HepG2 (cell line): ENCODE results near the gene ST6GALNAC2. TPM values are rescaled to one million over a fixed set of nuclear protein-coding genes. Genes with fewer than 3 reads are reported as not detected.

Experiments
- ATF3 ChIP-seq: sonication (generic); formaldehyde crosslinking; IDR thresholded peaks from 2 replicates; pipeline ENCODE4 v1.4.0; 2020; ENCODE audit warnings: missing genetic modification reagents
- ERF ChIP-seq: IDR thresholded peaks from 2 replicates; pipeline ENCODE4 v1.6.1; 2018; ENCODE audit warnings: missing biosample characterization, missing genetic modification reagents
- GATAD2A ChIP-seq: IDR thresholded peaks from 2 replicates; pipeline ENCODE4 v1.6.1; 2016
- HMG20B ChIP-seq: conservative IDR thresholded peaks from 2 replicates; pipeline ENCODE4 v1.6.1; 2016; ENCODE audit warnings: missing genetic modification reagents, missing compliant biosample characterization
- HNF4G ChIP-seq, 2 experiments: sonication (generic) in 1 of 2; formaldehyde crosslinking in 1 of 2; IDR thresholded peaks; 2 replicates each; pipeline versions ENCODE4 v1.4.0 to v1.6.1; 2011 to 2020; ENCODE audit warnings: borderline replicate concordance in 2 of 2, low read depth in 2 of 2, mild to moderate bottlenecking in 2 of 2, low read length in 1 of 2, missing genetic modification reagents in 1 of 2, moderate library complexity in 1 of 2
- IRF9 ChIP-seq: sonication (generic); formaldehyde crosslinking; IDR thresholded peaks from 2 replicates; pipeline ENCODE4 v1.8.0; 2022; ENCODE audit warnings: missing genetic modification reagents, mild to moderate bottlenecking, borderline replicate concordance
- LRRFIP1 ChIP-seq: sonication (generic); formaldehyde crosslinking; conservative IDR thresholded peaks from 2 replicates; pipeline ENCODE4 v1.4.0; 2020; ENCODE audit warnings: missing genetic modification reagents
- ONECUT2 ChIP-seq: sonication (generic); formaldehyde crosslinking; IDR thresholded peaks from 2 replicates; pipeline ENCODE4 v1.4.0; 2020; ENCODE audit warnings: missing genetic modification reagents
- POLR2A ChIP-seq, 2 experiments: IDR thresholded peaks; 2 replicates each; pipeline ENCODE4 v1.6.1; 2011; ENCODE audit warnings: low read depth in 2 of 2, low read length in 2 of 2, mild to moderate bottlenecking in 1 of 2, moderate library complexity in 1 of 2; ENCODE audit not compliant: insufficient read depth in 1 of 2
- REPIN1 ChIP-seq: sonication (generic); formaldehyde crosslinking; IDR thresholded peaks from 2 replicates; pipeline ENCODE4 v1.8.0; 2022; ENCODE audit warnings: missing genetic modification reagents, low read depth, mild to moderate bottlenecking, borderline replicate concordance
- SALL1 ChIP-seq: sonication (generic); formaldehyde crosslinking; IDR thresholded peaks from 2 replicates; pipeline ENCODE4 v1.8.0; 2022; ENCODE audit warnings: mild to moderate bottlenecking, missing genetic modification reagents
- SNAPC5 ChIP-seq: sonication (generic); formaldehyde crosslinking; IDR thresholded peaks from 2 replicates; pipeline ENCODE4 v1.8.1; 2023; ENCODE audit warnings: mild to moderate bottlenecking, missing genetic modification reagents, borderline replicate concordance
- SRSF9 ChIP-seq: fragments of 200-400 bp; formaldehyde crosslinking; IDR thresholded peaks from 2 replicates; pipeline ENCODE4 v1.6.1; 2018; ENCODE audit warnings: borderline replicate concordance, mild to moderate bottlenecking, low read depth, low read length; ENCODE audit not compliant: insufficient read depth, poor library complexity, severe bottlenecking
- TBX3 ChIP-seq: fragments of 450-650 bp; IDR thresholded peaks from 2 replicates; pipeline ENCODE4 v1.6.1; 2017; ENCODE audit warnings: antibody characterized with exemption, mild to moderate bottlenecking, inconsistent platforms, borderline replicate concordance
- TCF12 ChIP-seq, 2 experiments: fragments of 450-650 bp in 1 of 2; sonication (generic) in 1 of 2; formaldehyde crosslinking in 1 of 2; IDR thresholded peaks; 2 replicates each; pipeline versions ENCODE4 v1.6.1 to v1.8.0; 2017 to 2022; ENCODE audit warnings: antibody characterized with exemption in 1 of 2, mild to moderate bottlenecking in 1 of 2, missing genetic modification reagents in 1 of 2, moderate library complexity in 1 of 2
- ZBTB37 ChIP-seq: sonication (generic); formaldehyde crosslinking; IDR thresholded peaks from 2 replicates; pipeline ENCODE4 v1.4.0; 2020; ENCODE audit warnings: mild to moderate bottlenecking, missing genetic modification reagents
- ZNF160 ChIP-seq: sonication (generic); formaldehyde crosslinking; IDR thresholded peaks from 2 replicates; pipeline ENCODE4 v1.8.0; 2022; ENCODE audit warnings: mild to moderate bottlenecking, inconsistent platforms, missing genetic modification reagents
- ZNF510 ChIP-seq: sonication (generic); formaldehyde crosslinking; IDR thresholded peaks from 2 replicates; pipeline ENCODE4 v1.4.0; 2020; ENCODE audit warnings: low read depth, mild to moderate bottlenecking, missing genetic modification reagents
- ZNF629 ChIP-seq: sonication (generic); formaldehyde crosslinking; conservative IDR thresholded peaks from 2 replicates; pipeline ENCODE4 v1.5.0; 2020; ENCODE audit warnings: missing genetic modification reagents
- ZNF747 ChIP-seq: sonication (generic); formaldehyde crosslinking; IDR thresholded peaks from 2 replicates; pipeline ENCODE4 v1.8.1; 2023; ENCODE audit warnings: missing genetic modification reagents, mild to moderate bottlenecking, borderline replicate concordance
- ZNF816 ChIP-seq: sonication (generic); formaldehyde crosslinking; IDR thresholded peaks from 2 replicates; pipeline ENCODE4 v1.8.0; 2022; ENCODE audit warnings: missing genetic modification reagents, mild to moderate bottlenecking, borderline replicate concordance
- ZNF878 ChIP-seq: sonication (generic); formaldehyde crosslinking; IDR thresholded peaks from 2 replicates; pipeline ENCODE4 v1.8.1; 2023; ENCODE audit warnings: mild to moderate bottlenecking, missing genetic modification reagents, moderate library complexity
- polyA plus RNA-seq, 8 experiments: library from polyadenylated mRNA; depleted of rRNA in 3 of 8; stranded (reverse) in 7 of 8; unstranded in 1 of 8; fragments of >200 nt; fragmentation: Illumina TruSeq in 4 of 8; extraction: Trizol in 4 of 8; gene quantifications; 2 replicates each; pipeline versions ENCODE4 v1.2.1 to v1.2.3, GENCODE V29; 2011 to 2016; ENCODE audit warnings: low read depth in 4 of 8, missing spikeins in 1 of 8, mixed read lengths in 1 of 8; ENCODE audit not compliant: insufficient read depth in 1 of 8
- total RNA-seq, 5 experiments: library from RNA; depleted of rRNA; stranded (reverse); fragments of >200 nt; fragmentation: Illumina TruSeq; extraction: Trizol; gene quantifications; 2 replicates each; pipeline ENCODE4 v1.2.3, GENCODE V29; 2016; ENCODE audit warnings: low read depth in 1 of 5

The ST6GALNAC2 gene
- total and polyA plus RNA-seq, 2 of the 13 experiments (the other 11 are each of a cell fraction or from before 2014, with no cell fraction given), result 0.12 to 0.49 TPM

- TF ChIP-seq GATAD2A (CRISPR knock-in tag) (peak; percentile 42; the same call in 1 of the 2 replicates), SALL1 (CRISPR knock-in tag) (peak; percentile 75), TBX3 (peak; percentile 39; the same call in 1 of the 2 replicates), TCF12 (IDR thresholded peaks at IDR 0.05) (no peak), TCF12 (CRISPR knock-in tag; IDR thresholded peaks at IDR 0.05) (0 out of 2 replicates have a peak, but pooled peaks have one; percentile 35), ZNF160 (CRISPR knock-in tag) (no peak), HMG20B (CRISPR knock-in tag) (no peak), ZNF747 (CRISPR knock-in tag) (0 out of 2 replicates have a peak, but pooled peaks have one; percentile 39), ZNF510 (CRISPR knock-in tag) (0 out of 2 replicates have a peak, but pooled peaks have one; percentile 56), HNF4G (IDR thresholded peaks at IDR 0.05; ENCODE audit: borderline replicate concordance, low read depth, low read length) (peak; percentile 56; the same call in 1 of the 2 replicates), HNF4G (CRISPR knock-in tag; IDR thresholded peaks at IDR 0.05; ENCODE audit: borderline replicate concordance, low read depth) (no peak; the same call in 1 of the 2 replicates), IRF9 (CRISPR knock-in tag) (peak; percentile 64; the same call in 1 of the 2 replicates), ZNF629 (CRISPR knock-in tag) (no peak), ZNF878 (CRISPR knock-in tag) (peak; percentile 62; the same call in 1 of the 2 replicates), LRRFIP1 (CRISPR knock-in tag) (no peak), SNAPC5 (CRISPR knock-in tag) (no peak), ERF (CRISPR knock-in tag) (no peak), ATF3 (CRISPR knock-in tag) (no peak; the same call in 1 of the 2 replicates), ZBTB37 (no peak), ZNF816 (no peak), ONECUT2 (CRISPR knock-in tag) (peak; percentile 85), REPIN1 (CRISPR knock-in tag) (no peak), SRSF9 (no peak), POLR2A (IDR thresholded peaks at IDR 0.05; ENCODE audit: insufficient read depth in 1 of 2, low read depth in 2 of 2, low read length in 2 of 2) (no peak)
These were observed 37.1 kb downstream of the ST6GALNAC2 start (continued) for GRCh38 chr17:76548378-76549214.
